CD14-positive monocyte (primary cell): ENCODE measurements around the gene PRDM11. TPM values are rescaled to one million over a fixed set of nuclear protein-coding genes. Genes with fewer than 3 reads are reported as not detected.

Source experiments
- DNase-seq, 3 donors: peaks; one replicate each; pipeline ENCODE4 v3.0.0-alpha.2; 2011 to 2022
- H2AFZ ChIP-seq: 2 replicates; pipeline ENCODE4 v1.6.0; 2012; ENCODE audit warnings: mild to moderate bottlenecking, low read depth, low read length, inconsistent platforms; ENCODE audit not compliant: insufficient read depth, poor library complexity, severe bottlenecking
- H3K27ac ChIP-seq, 2 donors: 1 replicate in 1 of 2; 2 replicates in 1 of 2; pipeline ENCODE4 v1.5.1; 2012 to 2013; ENCODE audit warnings: low read length in 2 of 2, control low read depth in 1 of 2, inconsistent platforms in 1 of 2, low read depth in 1 of 2, mild to moderate bottlenecking in 1 of 2
- H3K27me3 ChIP-seq, 2 donors: one replicate each; pipeline versions ENCODE4 v1.6.0 to v1.6.1; 2011 to 2013; ENCODE audit warnings: low read length in 2 of 2; ENCODE audit not compliant: control insufficient read depth in 2 of 2, insufficient read depth in 2 of 2
- H3K36me3 ChIP-seq, 2 donors: replicated peaks in 1 of 2; 1 replicate in 1 of 2; 2 replicates in 1 of 2; pipeline versions ENCODE4 v1.5.1 to v1.6.1; 2012 to 2013; ENCODE audit warnings: low read length in 2 of 2, control low read depth in 1 of 2, inconsistent platforms in 1 of 2, mild to moderate bottlenecking in 1 of 2; ENCODE audit not compliant: insufficient read depth in 2 of 2, control insufficient read depth in 1 of 2
- H3K4me1 ChIP-seq, 2 donors: 1 replicate in 1 of 2; 2 replicates in 1 of 2; pipeline versions ENCODE4 v1.5.1 to v1.6.1; 2012 to 2013; ENCODE audit warnings: low read length in 2 of 2, control low read depth in 1 of 2, inconsistent platforms in 1 of 2, mild to moderate bottlenecking in 1 of 2, moderate library complexity in 1 of 2; ENCODE audit not compliant: insufficient read depth in 2 of 2, control insufficient read depth in 1 of 2
- H3K4me2 ChIP-seq: replicated peaks from 2 replicates; pipeline ENCODE3; 2012; ENCODE audit warnings: low read length, moderate library complexity, mild to moderate bottlenecking; ENCODE audit not compliant: poor library complexity, severe bottlenecking; ENCODE audit errors: extremely low read depth
- H3K4me3 ChIP-seq, 3 experiments: fragments of 200-600 bp in 1 of 3; sonication (generic) in 1 of 3; replicated peaks in 1 of 3; 1 replicate in 2 of 3; 2 replicates in 1 of 3; pipeline ENCODE4 v1.5.1; 2011 to 2013; ENCODE audit warnings: low read length in 3 of 3, mild to moderate bottlenecking in 3 of 3, control low read depth in 2 of 3, low read depth in 2 of 3, inconsistent platforms in 1 of 3, moderate library complexity in 1 of 3
- H3K79me2 ChIP-seq: 2 replicates; pipeline ENCODE4 v1.6.0; 2012; ENCODE audit warnings: mild to moderate bottlenecking, control low read depth, inconsistent platforms, low read length, moderate library complexity; ENCODE audit not compliant: insufficient read depth
- H3K9ac ChIP-seq: 2 replicates; pipeline ENCODE4 v1.6.0; 2017; ENCODE audit warnings: low read length, mild to moderate bottlenecking; ENCODE audit not compliant: insufficient read depth, poor library complexity, severe bottlenecking
- H3K9me3 ChIP-seq, 2 donors: replicated peaks in 1 of 2; 1 replicate in 1 of 2; 2 replicates in 1 of 2; pipeline versions ENCODE4 v1.5.1 to v1.6.1; 2012 to 2013; ENCODE audit warnings: low read length in 2 of 2, control low read depth in 1 of 2; ENCODE audit not compliant: control insufficient read depth in 1 of 2, insufficient read depth in 1 of 2
- H4K20me1 ChIP-seq: 2 replicates; pipeline ENCODE4 v1.6.0; 2012; ENCODE audit warnings: mild to moderate bottlenecking, low read length, control low read depth, moderate library complexity; ENCODE audit not compliant: insufficient read depth
- H3K27ac Mint-ChIP-seq, 7 donors: one replicate each; pipeline ENCODE4 v1.8.0; 2020; ENCODE audit warnings: mild to moderate bottlenecking in 7 of 7, mixed read lengths in 7 of 7, moderate library complexity in 6 of 7, inconsistent platforms in 2 of 7
- H3K27me3 Mint-ChIP-seq, 3 donors: one replicate each; pipeline ENCODE4 v1.8.0; 2021 to 2022; ENCODE audit warnings: low read depth in 3 of 3, mild to moderate bottlenecking in 3 of 3, mixed read lengths in 3 of 3, moderate library complexity in 3 of 3, inconsistent platforms in 1 of 3
- H3K36me3 Mint-ChIP-seq, 2 donors: one replicate each; pipeline ENCODE4 v1.8.0; 2020; ENCODE audit warnings: mixed read lengths in 2 of 2, inconsistent platforms in 1 of 2, mild to moderate bottlenecking in 1 of 2
- H3K4me1 Mint-ChIP-seq: one replicate; pipeline ENCODE4 v1.8.0; 2020; ENCODE audit warnings: mild to moderate bottlenecking, mixed read lengths
- H3K4me3 Mint-ChIP-seq, 2 donors: one replicate each; pipeline ENCODE4 v1.8.0; 2020; ENCODE audit warnings: mild to moderate bottlenecking in 2 of 2, mixed read lengths in 2 of 2, moderate library complexity in 1 of 2
- H3K9me3 Mint-ChIP-seq, 7 donors: one replicate each; pipeline ENCODE4 v1.8.0; 2020 to 2022; ENCODE audit warnings: mixed read lengths in 7 of 7, mild to moderate bottlenecking in 6 of 7, moderate library complexity in 6 of 7, inconsistent platforms in 2 of 7
- CTCF ChIP-seq: fragments of 200-600 bp; IDR thresholded peaks from one replicate; pipeline ENCODE4 v1.8.0; 2022; ENCODE audit warnings: antibody characterized with exemption, mild to moderate bottlenecking
- WGBS: methylation state at CpG from one replicate; pipeline ENCODE4 v1.1.5; 2013; ENCODE audit warnings: missing lambda C conversion rate; ENCODE audit not compliant: insufficient coverage; 5-methylcytosine and 5-hydroxymethylcytosine counted together
- intact Hi-C, 2 donors: fragments of 100-400 bp; cut with micrococcal nuclease; formaldehyde crosslinking; loops; one replicate each; pipeline versions ENCODE4 v1.15.0 to v1.15.1; 2023
- polyA plus RNA-seq, 3 donors: library from polyadenylated mRNA; depleted of rRNA in 1 of 3; unstranded in 2 of 3; stranded (reverse) in 1 of 3; fragments of 300-500 nt in 2 of 3; fragments of >200 nt in 1 of 3; fragmentation: Illumina TruSeq in 2 of 3; gene quantifications; 1 replicate in 2 of 3; 2 replicates in 1 of 3; pipeline ENCODE4 v1.2.3, GENCODE V29; 2012 to 2021

Gene PRDM11
- polyA plus RNA-seq, 3 donors, result 0.48 to 1.8 TPM; not detected in 1

- peaks cover 11 to 14% of the 10 kb centered on the region in 2 donors for H3K4me1 ChIP-seq
- H3K36me3 ChIP-seq, result no peaks in the 10 kb centered on the region
- Mint-ChIP-seq H3K27me3 (peaks cover 3 to 6% (median 3%) of the 10 kb centered on the region in 3 donors), H3K4me3 (no peak overlapping the region), H3K27ac (no peak overlapping the region), H3K36me3 (no peaks in the 10 kb centered on the region), H3K4me1 (peaks cover 26% of the 10 kb centered on the region), H3K9me3 (peaks cover 0 to 3% (median 0%) of the 10 kb centered on the region in 7 donors)
- H3K79me2 ChIP-seq, result no peaks in the 10 kb centered on the region
- H3K9me3 ChIP-seq, result no peaks in the 10 kb centered on the region
- TF ChIP-seq CTCF, result no peak
- no peak for DNase-seq
- no peak overlapping the region for H3K4me2 ChIP-seq
- no peak overlapping the region for H3K27ac ChIP-seq
- H3K27me3 ChIP-seq, result no peaks in the 10 kb centered on the region
- no peaks in the 10 kb centered on the region for H4K20me1 ChIP-seq
- WGBS, result 100% methylated on average over 3 of the region's 4 CpGs
- intact Hi-C loops, result loop anchor here (1.0 to 2.0 kb wide), 3 partner anchors 16 to 178 kb away; no protein-coding TSS in a partner anchor
- H2AFZ ChIP-seq, result no peak overlapping the region
- no peak overlapping the region for H3K4me3 ChIP-seq
- H3K9ac ChIP-seq, result no peak overlapping the region
These were observed 41.7 kb upstream of the PRDM11 start for GRCh38 chr11:45104790-45105084.

DNA sequence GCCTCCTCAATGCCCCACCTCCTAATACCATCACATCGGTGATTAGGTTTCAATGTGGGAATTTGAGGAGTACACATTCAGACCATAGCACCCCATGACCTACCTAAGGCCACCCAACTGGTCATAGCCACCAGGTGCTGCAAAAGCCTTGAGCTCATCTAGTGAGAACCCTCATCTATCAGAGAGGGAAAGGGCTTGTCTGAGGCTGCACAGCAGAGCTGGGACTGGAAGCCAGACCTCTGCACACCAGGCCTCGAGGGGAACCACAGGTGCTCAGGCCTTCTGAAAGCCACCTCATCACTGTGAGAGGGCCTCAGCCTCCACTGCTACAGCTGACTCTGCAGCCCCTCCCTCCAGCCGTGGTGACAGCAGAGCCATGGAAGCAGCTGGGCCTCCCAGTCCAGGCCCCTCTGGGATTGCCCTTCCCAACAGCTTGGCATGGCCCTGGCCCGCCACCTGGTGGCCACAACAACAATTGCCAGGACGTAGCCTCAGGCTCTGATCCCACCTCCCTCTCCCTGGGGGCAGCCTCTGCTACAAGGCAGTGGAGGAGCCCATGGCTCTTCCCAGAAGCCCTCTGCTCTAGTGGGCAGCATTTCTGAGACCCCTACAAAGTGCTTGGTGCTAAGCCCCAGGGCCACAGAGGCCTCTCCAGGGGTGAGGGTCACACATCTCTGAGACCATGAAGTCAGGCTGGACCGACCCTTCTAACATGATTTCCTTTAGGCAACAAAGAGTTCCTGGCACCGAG lies 41.0 kb upstream of the PRDM11 start:
- peaks cover 24% of the 10 kb centered on the region for H3K4me1 Mint-ChIP-seq
- intact Hi-C loops, result loop anchor here (1.0 to 2.0 kb wide), 3 partner anchors 15 to 179 kb away; no protein-coding TSS in a partner anchor
- H3K27ac ChIP-seq, result no peak overlapping the region
- no peaks in the 10 kb centered on the region for H3K9me3 ChIP-seq
- H3K9me3 Mint-ChIP-seq, result peaks cover 0 to 1% (median 0%) of the 10 kb centered on the region in 7 donors
- H3K27me3 ChIP-seq, result no peaks in the 10 kb centered on the region
- no peaks in the 10 kb centered on the region for H4K20me1 ChIP-seq
- no peak overlapping the region for H2AFZ ChIP-seq
- peaks cover 1 to 5% (median 3%) of the 10 kb centered on the region in 3 donors for H3K27me3 Mint-ChIP-seq
- no peak overlapping the region for H3K4me2 ChIP-seq
- peak overlapping the region in 1 of 7 donors; percentile 60 for H3K27ac Mint-ChIP-seq
- H3K9ac ChIP-seq, result no peak overlapping the region
- peak; percentile 99 for TF ChIP-seq CTCF
- peak; percentile 51 to 66 (median 62) for DNase-seq
- no peaks in the 10 kb centered on the region for H3K36me3 ChIP-seq
- no peak overlapping the region for H3K4me3 Mint-ChIP-seq
- H3K4me1 ChIP-seq, result peaks cover 11 to 14% of the 10 kb centered on the region in 2 donors
- no peaks in the 10 kb centered on the region for H3K79me2 ChIP-seq
- no peaks in the 10 kb centered on the region for H3K36me3 Mint-ChIP-seq
- no peak overlapping the region for H3K4me3 ChIP-seq
- WGBS, result 22% methylated on average over 6 of the region's 7 CpGs
